GM12801 (cell line): ENCODE data around the gene NAT8L.

Experiments
- TF ChIP-seq, protein P1 (sequence below): IDR thresholded peaks from one replicate; pipeline ENCODE4 v1.5.1; 2011; ENCODE audit warnings: control low read depth; ENCODE audit not compliant: insufficient read length; ENCODE audit errors: extremely low read depth

NAT8L gene

DNA sequence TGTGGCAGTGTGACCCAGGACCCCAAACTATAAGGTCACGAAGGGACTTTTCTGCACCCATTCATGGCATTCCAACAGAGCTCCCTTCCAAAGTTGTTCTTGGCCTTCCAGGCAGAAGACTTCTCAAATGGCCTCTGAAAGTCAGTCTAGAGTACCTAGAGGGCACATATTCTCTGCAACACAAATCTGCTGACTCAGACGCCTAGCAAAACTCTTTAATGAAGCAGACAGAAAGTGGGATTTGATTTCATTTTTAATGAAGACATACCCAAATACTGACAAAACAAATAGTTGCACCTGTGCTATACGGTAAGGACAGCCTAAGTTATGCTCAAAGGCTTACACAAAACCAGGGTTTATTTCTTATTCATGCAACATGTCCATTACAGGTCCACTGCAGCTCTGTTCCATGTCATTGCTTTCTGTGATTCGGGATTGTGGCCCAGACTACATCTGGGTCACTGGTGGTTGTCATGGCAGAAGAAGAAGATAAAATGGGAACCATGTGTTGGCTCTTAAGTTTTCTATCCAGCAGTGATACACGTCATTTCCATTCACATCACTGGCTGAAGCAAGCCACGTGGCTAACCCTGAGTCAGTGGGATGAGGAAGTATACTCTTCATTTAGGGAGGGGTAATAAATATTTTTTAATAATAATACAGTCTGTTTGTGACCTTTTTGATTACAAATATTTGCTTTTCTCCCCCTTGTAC is 57.7 kb downstream of the NAT8L start:
- TF ChIP-seq, protein P1, sequence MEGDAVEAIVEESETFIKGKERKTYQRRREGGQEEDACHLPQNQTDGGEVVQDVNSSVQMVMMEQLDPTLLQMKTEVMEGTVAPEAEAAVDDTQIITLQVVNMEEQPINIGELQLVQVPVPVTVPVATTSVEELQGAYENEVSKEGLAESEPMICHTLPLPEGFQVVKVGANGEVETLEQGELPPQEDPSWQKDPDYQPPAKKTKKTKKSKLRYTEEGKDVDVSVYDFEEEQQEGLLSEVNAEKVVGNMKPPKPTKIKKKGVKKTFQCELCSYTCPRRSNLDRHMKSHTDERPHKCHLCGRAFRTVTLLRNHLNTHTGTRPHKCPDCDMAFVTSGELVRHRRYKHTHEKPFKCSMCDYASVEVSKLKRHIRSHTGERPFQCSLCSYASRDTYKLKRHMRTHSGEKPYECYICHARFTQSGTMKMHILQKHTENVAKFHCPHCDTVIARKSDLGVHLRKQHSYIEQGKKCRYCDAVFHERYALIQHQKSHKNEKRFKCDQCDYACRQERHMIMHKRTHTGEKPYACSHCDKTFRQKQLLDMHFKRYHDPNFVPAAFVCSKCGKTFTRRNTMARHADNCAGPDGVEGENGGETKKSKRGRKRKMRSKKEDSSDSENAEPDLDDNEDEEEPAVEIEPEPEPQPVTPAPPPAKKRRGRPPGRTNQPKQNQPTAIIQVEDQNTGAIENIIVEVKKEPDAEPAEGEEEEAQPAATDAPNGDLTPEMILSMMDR = no peak
